NK-92 (cell line): Measurements from ENCODE around the gene PCDH17.

Experiments
- DNase-seq: peaks from one replicate; lab custom pipeline; 2025; ENCODE audit not compliant: unreplicated experiment; lab: John Stamatoyannopoulos, UW

Gene PCDH17

GRCh38 chr13:57633950-57634838 lies 2.6 kb downstream of the PCDH17 start:
- DNase-seq = no peak

- no peak for DNase-seq
These were observed 3.3 kb downstream of the PCDH17 start for GRCh38 chr13:57634839-57635165.

GRCh38 chr13:57635541-57636085 lies 4.1 kb downstream of the PCDH17 start:
- no peak for DNase-seq

- no peak for DNase-seq
These were observed 5.3 kb downstream of the PCDH17 start for GRCh38 chr13:57636816-57637215.

GRCh38 chr13:57637515-57637914 lies 6.0 kb downstream of the PCDH17 start:
- no peak for DNase-seq

- DNase-seq = no peak
These were observed 6.8 kb downstream of the PCDH17 start for GRCh38 chr13:57638186-57638890.

- DNase-seq = no peak
These were observed 9.1 kb downstream of the PCDH17 start for GRCh38 chr13:57640607-57641006.

GRCh38 chr13:57641051-57641450 lies 9.5 kb downstream of the PCDH17 start:
- DNase-seq = no peak

- no peak for DNase-seq
These were observed 12.6 kb downstream of the PCDH17 start for GRCh38 chr13:57644106-57644505.

GRCh38 chr13:57653229-57653989 lies 21.9 kb downstream of the PCDH17 start:
- DNase-seq = no peak

- no peak for DNase-seq
These were observed 33.9 kb downstream of the PCDH17 start for GRCh38 chr13:57665481-57665880.

- DNase-seq = no peak
These were observed 34.8 kb downstream of the PCDH17 start for GRCh38 chr13:57666131-57666953.

GRCh38 chr13:57672168-57672567 lies 40.6 kb downstream of the PCDH17 start:
- DNase-seq = no peak

GRCh38 chr13:57673197-57673596 lies 41.7 kb downstream of the PCDH17 start:
- DNase-seq = no peak

- no peak for DNase-seq
These were observed 44.0 kb downstream of the PCDH17 start for GRCh38 chr13:57675526-57675925.

- no peak for DNase-seq
These were observed 49.1 kb downstream of the PCDH17 start for GRCh38 chr13:57680609-57681008.

- DNase-seq = no peak
These were observed 50.7 kb downstream of the PCDH17 start for GRCh38 chr13:57682128-57682716.

- DNase-seq = no peak
These were observed 67.3 kb downstream of the PCDH17 start for GRCh38 chr13:57698851-57699250.

GRCh38 chr13:57704031-57704430 lies 72.5 kb downstream of the PCDH17 start:
- no peak for DNase-seq

- DNase-seq = no peak
These were observed 84.8 kb downstream of the PCDH17 start for GRCh38 chr13:57716295-57716694.
